SIG-M5 (cell line): Measurements from ENCODE around the gene MAP7D2.

ENCODE experiments used
- DNase-seq: peaks from one replicate; lab custom pipeline; 2025; lab: John Stamatoyannopoulos, UW

Gene MAP7D2

GRCh38 chrX:20112022-20112774 lies 4.5 kb downstream of the MAP7D2 start:
- DNase-seq = no peak

- no peak for DNase-seq
Observed at GRCh38 chrX:20111271-20111670, 5.4 kb downstream of the MAP7D2 start.

GRCh38 chrX:20101934-20102581 lies 14.6 kb downstream of the MAP7D2 start:
- no peak for DNase-seq

- DNase-seq = no peak
Observed at GRCh38 chrX:20091499-20091898, 25.2 kb downstream of the MAP7D2 start.

- no peak for DNase-seq
Observed at GRCh38 chrX:20089845-20090244, 26.9 kb downstream of the MAP7D2 start.

- no peak for DNase-seq
Observed at GRCh38 chrX:20080277-20080676, 36.4 kb downstream of the MAP7D2 start.

- no peak for DNase-seq
Observed at GRCh38 chrX:20071511-20072079, 45.1 kb downstream of the MAP7D2 start.

- DNase-seq = no peak
Observed at GRCh38 chrX:20067709-20068561, 48.8 kb downstream of the MAP7D2 start.

GRCh38 chrX:20066968-20067708 lies 49.6 kb downstream of the MAP7D2 start:
- DNase-seq = no peak

- DNase-seq = no peak
Observed at GRCh38 chrX:20063716-20064351, 52.9 kb downstream of the MAP7D2 start.

- DNase-seq = no peak
Observed at GRCh38 chrX:20063153-20063552, 53.6 kb downstream of the MAP7D2 start.

- no peak for DNase-seq
Observed at GRCh38 chrX:20061855-20062254, 54.9 kb downstream of the MAP7D2 start.

- no peak for DNase-seq
Observed at GRCh38 chrX:20060961-20061748, 55.6 kb downstream of the MAP7D2 start.

GRCh38 chrX:20059467-20060128 lies 57.1 kb downstream of the MAP7D2 start:
- DNase-seq = no peak

- DNase-seq = no peak
Observed at GRCh38 chrX:20057479-20057878, 59.2 kb downstream of the MAP7D2 start.

GRCh38 chrX:20056704-20057103 lies 60.0 kb downstream of the MAP7D2 start:
- no peak for DNase-seq

- DNase-seq = no peak
Observed at GRCh38 chrX:20053537-20053936, 63.2 kb downstream of the MAP7D2 start.

- no peak for DNase-seq
Observed at GRCh38 chrX:20046864-20047263, 69.8 kb downstream of the MAP7D2 start.

- DNase-seq = no peak
Observed at GRCh38 chrX:20046223-20046622, 70.5 kb downstream of the MAP7D2 start.

GRCh38 chrX:20042221-20042620 lies 74.5 kb downstream of the MAP7D2 start:
- DNase-seq = no peak
